GM19324 (cell line): Measurements from ENCODE around the gene DDX20.
"Not testable (repeated sequence)": the region's sequence is repeated elsewhere in the genome, so short reads cannot be mapped to it uniquely, and the experiment has no call there.

Experiments used
- ATAC-seq: cut with Tn5 transposase; IDR thresholded peaks from one replicate; pipeline ENCODE4 v1.9.1; 2021; ENCODE audit warnings: mild to moderate bottlenecking, moderate library complexity; ENCODE audit not compliant: unreplicated experiment, low FRiP score

The DDX20 gene

DNA sequence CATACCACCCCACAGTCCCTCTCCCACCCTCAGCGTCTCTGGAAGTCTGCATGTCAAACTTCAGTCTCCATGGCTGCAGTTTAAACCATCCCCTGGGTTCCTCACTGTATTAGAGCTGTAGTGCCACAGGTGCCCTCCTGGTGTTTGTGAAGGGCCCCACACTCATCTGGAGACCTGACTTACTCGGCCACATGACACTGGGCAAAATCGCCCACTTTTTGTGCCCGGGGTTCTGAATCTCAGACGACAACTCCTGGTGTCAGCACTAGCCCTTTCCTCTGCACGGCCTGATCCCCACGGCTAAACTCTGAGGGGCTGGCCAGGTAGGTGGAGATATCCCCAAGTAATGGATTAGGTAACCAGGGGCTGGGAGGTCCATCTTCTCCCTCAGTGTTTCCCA lies 23.0 kb upstream of the DDX20 start:
- ATAC-seq: no peak

- no peak for ATAC-seq
Measured at GRCh38 chr1:111733183-111733991, 22.3 kb upstream of the DDX20 start.

- ATAC-seq: no peak
Measured at GRCh38 chr1:111733992-111734341, 21.7 kb upstream of the DDX20 start.

GRCh38 chr1:111734426-111734825 lies 21.3 kb upstream of the DDX20 start:
- no peak for ATAC-seq

DNA sequence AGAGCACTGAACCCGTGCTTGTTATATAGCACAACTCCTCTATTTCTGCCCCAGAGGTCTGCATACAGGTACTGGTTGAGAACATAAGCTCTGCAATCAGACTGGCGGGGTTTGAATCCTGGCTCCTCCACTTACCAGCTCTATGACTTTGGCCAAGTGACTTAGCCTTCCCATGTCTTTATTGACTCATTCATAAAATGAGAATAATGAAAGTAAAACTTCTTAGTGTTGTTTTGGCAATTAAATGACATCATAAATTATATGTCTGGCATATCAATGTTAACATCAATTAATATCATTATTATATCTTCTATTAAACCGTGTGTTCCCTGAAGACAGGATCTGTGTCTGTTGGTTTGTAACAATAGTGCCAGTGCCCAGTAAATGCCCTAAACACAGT lies 20.8 kb upstream of the DDX20 start:
- no peak for ATAC-seq

- ATAC-seq: no peak
Measured at GRCh38 chr1:111735321-111735720, 20.4 kb upstream of the DDX20 start.

- no peak for ATAC-seq
Measured at GRCh38 chr1:111735858-111736544, 19.7 kb upstream of the DDX20 start.

- ATAC-seq: no peak
Measured at GRCh38 chr1:111736548-111737215, 19.0 kb upstream of the DDX20 start.

GRCh38 chr1:111737216-111738132 lies 18.2 kb upstream of the DDX20 start:
- ATAC-seq: no peak

DNA sequence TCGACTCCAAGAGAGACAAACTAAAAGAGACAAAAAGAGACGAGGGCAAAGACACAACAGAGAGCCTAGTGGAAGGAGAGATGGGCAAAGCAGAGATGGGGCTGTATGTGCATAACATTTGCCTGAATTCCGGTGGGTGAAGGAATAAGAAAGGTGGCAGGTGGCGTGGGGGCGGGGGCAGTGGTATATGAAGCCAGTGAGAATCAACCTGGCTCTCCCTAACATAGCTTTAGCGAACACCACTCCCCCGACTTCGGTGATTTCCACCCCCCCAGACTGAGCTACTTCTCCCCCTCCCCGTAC lies 17.6 kb upstream of the DDX20 start:
- ATAC-seq: no peak

DNA sequence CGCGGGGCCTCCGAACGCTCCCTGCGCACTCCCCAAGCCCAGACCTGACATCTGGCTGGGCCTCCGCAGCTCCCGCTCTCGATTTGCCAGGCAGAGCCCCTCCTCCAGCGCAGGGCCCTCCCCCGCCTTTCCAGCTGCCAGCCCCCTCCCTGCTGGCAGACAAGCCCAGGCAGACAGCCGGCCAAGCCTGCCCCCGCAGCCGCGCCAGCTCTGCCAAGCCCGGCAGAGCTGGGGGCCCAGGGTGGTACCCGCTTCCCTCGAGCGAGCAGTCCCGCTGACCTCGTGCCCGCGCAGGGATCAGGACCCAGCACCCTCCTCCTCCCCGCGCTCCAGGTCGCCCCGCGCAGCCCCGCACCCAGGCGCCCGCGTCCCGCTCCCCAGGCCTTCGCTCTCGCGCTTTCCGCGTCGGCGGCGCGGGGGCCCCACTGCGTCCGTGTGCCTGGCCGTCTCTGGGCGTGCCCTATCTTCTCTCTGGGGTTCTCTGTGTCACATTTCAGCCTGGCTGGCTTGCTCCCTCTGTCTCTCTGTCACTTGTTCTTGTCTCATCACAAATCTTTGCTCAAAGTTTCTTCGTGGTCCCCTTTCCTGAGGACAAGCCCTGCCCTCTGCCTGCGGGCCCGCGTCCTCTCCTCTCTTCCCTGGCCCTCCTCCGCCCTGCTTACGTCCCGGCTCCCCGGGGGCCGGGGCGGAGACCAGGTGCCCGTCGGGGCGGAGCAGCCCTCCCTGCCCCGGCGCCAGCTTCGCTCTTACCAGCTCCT lies 17.1 kb upstream of the DDX20 start:
- ATAC-seq: peak; percentile 62

DNA sequence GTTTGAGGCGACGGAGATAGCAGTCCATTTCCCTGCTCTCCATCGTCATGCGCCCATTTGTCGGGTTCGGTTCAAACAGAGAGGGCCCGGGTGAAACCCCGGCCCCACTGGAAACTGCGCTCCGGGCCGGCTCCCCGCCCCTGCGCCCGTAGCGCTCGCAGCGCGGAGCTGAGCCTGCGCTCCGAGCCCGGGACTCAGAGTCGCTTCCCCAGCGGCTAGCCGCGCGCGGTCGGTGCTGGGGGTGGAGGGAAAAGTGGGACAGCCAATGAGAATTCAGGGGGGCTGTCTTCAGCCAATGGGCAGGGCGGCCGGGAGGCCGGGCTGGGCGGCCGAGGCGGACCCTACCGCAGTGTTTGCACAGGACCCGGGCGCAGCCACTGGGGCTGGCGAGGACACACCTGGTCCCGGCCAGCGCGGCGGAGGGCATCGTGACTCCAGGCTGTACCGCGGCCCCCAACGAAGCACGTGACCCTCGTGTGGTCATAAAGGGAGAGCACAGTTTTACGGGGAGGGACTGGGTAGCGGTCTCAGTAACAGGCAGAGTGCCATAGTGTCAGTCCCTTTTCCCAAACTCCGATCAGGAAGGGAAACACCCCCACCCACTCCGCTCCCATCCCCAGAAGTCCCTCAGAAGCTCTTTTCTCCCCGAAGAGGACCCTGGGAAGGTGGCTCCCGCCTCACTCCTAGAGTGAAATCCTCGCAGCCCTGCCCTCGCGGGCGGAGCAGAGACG lies 16.3 kb upstream of the DDX20 start, which contains the start of gene INKA2:
TSS of gene INKA2 (minus strand) at position 202 of the 731 bp plus-strand sequence. CDS start at position 49, 153 bp downstream.
- peak; percentile 91 for ATAC-seq

DNA sequence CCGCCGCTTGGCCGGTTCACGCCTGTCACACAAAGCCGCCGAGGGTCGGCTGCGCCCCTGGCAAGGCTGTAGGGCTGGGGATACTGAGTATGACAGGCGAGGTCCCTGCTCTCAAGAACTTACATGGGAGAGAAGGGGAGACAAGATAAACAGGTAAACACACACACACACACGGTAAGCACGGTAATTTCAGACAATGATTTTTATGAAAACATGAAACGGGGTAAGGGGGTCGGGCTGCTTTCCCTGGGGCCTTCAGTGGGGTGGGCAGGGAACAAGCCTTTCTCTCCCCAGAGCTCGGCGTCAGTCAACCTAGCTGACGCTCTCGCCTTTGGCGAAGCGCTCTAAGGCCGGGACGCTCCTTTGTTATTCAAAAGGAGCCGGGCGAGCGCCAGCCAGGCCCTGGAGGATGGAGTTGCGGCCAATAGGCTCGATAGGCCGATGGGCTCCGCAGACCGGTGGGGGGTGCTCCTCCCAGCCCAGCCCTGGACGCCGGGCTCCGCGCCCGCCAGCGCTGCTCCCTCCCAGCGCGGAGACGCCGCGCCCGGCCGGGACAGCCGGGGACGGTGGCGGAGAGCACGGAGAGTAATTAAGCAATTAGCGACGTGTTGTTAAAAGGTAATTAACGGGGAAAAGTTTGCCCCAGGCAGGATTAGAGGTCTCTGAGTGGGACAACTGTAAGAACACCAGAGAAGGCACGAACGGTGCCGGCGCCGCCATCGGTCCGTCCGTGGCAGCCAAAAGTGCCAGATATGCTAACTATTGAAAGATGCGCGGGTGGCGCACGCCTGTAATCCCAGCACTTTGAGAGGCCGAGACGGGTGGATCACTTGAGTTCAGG lies 15.6 kb upstream of the DDX20 start:
- no peak for ATAC-seq

DNA sequence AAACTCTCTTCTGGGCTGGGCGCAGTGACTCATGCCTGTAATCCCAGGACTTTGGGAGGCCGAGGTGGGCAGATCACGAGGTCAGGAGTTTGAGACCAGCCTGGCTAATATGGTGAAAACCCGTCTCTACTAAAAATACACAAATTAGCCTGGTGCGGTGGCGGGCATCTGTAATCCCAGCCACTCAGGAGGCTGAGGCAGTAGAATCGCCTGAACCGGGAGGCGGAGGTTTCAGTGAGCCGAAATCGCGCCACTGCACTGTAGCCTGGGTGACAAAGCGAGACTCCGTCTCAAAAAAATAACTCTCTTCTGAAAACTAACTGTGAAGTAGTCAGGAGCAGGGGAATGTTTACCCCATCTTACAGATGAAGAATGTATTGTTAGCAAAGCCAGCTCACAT lies 13.4 kb upstream of the DDX20 start:
- ATAC-seq: not testable (repeated sequence)

DNA sequence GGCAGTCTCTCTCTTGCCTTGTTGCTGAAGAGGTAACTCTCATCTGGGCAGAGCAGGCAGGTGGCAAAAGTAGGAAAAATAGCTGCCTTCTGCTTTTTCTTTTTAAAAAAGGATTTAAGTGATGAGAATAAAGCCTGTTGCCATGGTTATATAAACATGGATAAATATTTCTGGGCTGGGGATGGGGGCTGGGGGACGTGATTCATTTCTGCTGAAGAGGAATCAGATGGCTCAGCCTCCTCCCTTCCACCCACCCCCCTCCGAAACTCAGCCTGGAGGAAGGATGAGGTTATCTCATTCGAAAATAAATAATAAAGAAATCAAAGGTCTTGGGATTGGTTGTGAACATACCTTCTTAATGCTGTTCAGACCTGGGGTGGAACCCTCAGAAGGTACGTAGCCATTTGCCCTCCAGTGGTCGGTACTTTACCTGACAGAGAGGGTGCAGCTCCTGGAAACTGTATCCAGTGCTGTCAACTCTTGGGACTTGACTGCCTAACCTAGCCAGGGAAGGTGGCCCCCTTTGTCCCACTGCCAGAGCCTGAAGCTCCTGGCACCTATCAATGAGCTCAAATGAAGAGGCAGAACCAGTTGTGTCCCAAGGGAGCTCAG lies 12.7 kb upstream of the DDX20 start:
- no peak for ATAC-seq

- no peak for ATAC-seq
Measured at GRCh38 chr1:111743679-111744101, 12.0 kb upstream of the DDX20 start.

DNA sequence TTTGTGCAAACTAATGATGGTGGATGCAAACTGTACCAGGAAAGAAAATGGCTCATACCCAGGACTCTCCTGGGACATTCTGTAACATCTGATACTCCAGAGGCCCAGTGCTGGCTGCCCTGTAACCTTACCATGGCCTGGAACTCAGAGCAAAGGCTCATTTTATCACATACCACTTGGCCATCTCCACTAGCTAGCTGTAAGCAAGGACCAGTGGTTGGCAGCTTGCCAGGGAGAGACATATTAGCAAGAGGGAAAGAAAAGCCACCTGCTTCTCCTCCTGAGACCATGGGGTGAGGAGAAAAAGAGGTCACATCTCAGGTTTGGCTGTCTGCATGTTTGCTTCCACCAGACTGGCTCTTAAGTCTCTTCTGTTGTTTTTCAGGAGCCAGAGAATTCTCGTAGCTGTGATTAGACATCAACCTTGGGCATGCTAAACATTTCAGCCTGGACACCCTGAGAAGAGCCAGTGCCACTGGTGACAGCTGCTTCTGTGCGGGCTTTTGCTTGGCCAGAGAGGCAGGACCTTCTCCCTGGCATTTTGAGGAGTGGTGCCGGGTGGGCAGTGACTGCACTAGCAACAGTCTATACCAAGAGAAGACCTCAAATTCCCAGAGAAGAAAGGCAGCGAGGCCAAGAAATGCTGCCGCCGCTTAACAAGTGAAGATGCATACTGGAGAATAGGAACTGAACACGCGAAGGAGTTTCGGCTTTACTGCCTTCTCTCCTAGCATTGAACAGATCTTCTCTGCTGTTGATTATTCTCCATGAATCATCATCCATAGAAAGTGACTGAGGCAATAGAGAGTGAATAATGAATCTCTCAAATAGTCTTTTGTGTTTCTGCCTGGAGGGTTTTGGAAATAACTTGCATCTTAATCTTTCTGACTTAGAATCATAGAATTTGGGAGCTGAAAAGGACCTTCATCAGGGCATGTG lies 9.8 kb upstream of the DDX20 start:
- no peak for ATAC-seq
